Effector CD4-positive, alpha-beta T cell (primary cell): ENCODE measurements around the gene LEPROT.
A peak's percentile ranks its signal among the peaks of the same experiment; 100 is the strongest.
"Not testable (repeated sequence)": the region's sequence is repeated elsewhere in the genome, so short reads cannot be mapped to it uniquely, and the experiment has no call there.

Experiments
- DNase-seq: peaks from one replicate; pipeline ENCODE4 v3.0.0-alpha.2; 2020
- total RNA-seq: gene quantifications from one replicate; lab custom pipeline; 2026; lab: John Stamatoyannopoulos, UW

The LEPROT gene, protein sequence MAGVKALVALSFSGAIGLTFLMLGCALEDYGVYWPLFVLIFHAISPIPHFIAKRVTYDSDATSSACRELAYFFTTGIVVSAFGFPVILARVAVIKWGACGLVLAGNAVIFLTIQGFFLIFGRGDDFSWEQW
- 24.2 reads per million, percentile 51 among the genes with 10 or more reads in this experiment for total RNA-seq

- DNase-seq = no peak
Measured at GRCh38 chr1:65420590-65421350, at the start of gene LEPROT, which contains the start of gene LEPR. Gene LEPROT, plus strand, starts transcription at chr1:65420668. Its CDS starts 57 bp downstream, at chr1:65420725. Gene LEPR, plus strand, starts transcription at chr1:65420668. Its CDS starts 144,898 bp downstream, at chr1:65565566.

DNA sequence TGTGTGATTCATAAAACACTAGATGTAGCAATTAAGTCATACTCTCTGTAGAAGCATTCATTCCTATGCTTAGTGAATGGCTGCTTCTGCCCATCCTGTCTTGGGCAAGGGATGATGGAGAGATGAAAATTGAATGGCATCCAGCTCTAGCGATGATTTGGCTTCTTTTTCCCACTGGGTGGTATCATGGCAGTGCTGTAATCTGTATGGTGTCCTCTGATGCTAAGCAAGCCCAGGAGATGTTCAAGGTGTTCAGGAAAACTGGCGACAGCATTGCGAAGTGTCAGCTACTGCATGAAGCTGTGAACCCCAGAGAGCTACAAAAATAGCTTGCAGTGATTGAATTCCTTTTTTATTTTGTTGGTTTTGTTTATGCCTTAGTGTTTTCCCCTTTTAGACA lies 48.9 kb upstream of the LEPROT start:
- DNase-seq = no peak

GRCh38 chr1:65372557-65372956 lies 47.9 kb upstream of the LEPROT start:
- no peak for DNase-seq

GRCh38 chr1:65377496-65378246 lies 42.8 kb upstream of the LEPROT start:
- no peak for DNase-seq

DNA sequence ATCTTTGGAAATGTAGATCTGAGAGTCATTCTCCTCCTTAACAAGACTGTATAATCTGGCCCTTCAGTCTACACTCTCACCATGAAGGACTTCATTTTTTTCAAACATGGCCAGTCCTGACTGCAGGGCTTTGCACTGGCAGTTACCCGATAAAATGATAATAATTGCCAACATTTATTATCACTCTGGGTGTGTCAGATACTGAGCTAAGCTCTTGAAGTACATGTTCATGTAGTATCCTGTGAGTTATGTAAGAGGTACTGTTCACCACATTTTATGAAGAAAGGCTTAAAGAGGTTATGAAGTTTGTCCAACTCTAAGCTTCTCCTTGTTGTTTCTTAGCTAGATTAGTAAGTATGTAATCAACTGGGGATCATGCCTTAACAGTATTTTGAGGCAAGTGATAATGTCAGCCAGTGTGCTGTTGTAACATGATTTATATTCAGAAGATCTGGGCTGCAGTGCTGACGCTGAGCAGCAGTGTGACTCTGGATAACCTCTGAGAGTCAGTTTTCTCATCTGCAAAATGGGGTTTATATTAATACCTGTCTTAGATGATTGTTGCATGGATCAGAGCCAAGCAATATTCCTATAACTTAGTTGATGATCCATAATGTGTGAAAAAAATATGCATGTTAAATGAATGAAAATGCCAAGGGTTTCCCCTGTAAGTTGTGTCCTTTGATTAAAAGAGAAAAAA lies 42.1 kb upstream of the LEPROT start:
- no peak for DNase-seq

GRCh38 chr1:65384426-65384825 lies 36.0 kb upstream of the LEPROT start:
- not testable (repeated sequence) for DNase-seq

- no peak for DNase-seq
Measured at GRCh38 chr1:65386439-65386838, 34.0 kb upstream of the LEPROT start.

DNA sequence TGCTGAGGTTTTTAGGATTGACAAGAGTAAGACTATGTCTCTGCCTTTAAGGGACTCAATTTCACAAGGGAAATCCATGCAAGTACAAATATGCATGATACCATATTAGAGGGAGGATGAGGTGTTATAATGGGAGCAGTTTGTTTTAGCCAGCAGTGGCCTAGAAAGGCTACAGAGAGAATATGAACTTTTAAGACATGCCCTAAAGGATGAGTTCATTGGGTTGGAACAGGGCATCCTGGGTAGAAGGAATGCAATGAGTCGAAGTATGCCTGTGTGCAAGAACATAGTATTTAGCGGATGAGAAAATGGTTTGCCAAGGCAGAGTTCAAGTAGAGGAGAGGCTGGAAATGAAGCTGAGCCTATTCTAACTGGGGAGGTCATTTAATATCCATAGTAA lies 32.6 kb upstream of the LEPROT start:
- DNase-seq = no peak

DNA sequence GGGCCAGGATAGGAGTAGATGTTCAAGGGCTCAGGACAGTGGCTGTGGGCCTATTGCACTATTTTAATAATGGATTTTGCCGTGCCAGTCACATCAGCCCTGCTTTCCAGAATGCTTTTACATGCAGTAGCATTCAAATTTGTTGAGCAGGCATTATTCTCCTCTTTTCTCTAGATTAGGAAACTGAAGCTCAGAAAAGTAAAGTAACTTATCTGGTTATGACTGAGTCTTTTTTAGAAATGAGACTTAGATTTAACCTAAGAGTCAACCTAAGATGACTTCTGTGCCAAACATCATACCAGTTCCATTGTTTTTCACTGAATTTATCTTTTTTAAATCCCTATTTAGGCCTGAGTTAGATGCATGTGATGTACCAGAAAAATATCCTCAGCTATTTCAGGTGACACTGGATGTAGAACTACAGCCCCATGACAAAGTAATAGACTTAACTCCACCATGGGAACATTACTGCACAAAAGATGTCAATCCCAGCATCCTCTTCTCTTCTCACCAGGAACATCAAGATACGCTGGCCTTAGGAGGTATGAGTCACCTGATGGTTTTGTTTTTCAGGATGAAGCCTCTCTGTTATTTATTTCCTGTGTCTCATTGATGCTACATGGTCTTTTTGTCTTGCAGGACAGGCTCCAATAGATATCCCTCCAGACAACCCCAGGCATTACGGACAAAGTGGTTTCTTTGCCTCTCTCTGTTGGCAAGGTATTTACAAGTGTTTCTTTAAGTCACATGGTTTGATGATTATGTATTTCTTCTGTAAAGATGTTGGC lies 31.4 kb upstream of the LEPROT start:
- no peak for DNase-seq

DNA sequence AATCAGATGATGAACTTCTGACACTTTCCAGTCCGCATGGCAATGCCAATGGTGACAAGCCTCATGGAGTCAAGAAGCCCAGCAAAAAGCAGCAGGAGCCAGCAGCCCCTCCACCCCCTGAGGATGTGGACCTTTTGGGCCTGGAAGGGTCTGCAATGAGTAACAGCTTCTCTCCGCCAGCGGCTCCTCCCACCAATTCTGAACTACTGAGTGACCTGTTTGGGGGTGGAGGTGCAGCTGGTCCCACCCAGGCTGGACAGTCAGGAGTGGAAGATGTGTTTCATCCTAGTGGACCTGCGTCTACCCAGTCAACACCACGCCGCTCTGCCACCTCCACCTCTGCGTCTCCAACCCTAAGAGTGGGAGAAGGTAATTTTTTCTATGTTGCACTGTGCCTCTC lies 28.0 kb upstream of the LEPROT start:
- DNase-seq = no peak

DNA sequence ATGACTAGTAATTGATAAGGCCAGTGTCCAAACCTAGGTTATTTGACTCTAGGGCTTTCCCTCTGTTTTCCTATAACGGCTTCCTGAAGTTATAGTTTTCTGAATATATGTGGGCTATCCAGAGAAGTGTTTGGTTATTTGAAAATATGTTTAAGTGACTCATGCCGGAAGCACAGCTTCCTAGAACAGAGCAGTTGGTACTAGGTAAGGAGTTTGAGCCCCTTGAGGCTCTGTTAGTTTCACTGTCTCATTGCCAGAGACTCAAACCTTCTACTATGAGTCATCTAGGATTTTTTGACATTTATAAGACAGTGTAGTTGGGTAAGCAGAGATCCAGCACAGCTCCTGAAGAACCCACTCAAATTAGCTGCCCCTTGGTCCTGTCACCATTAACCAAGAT lies 27.1 kb upstream of the LEPROT start:
- DNase-seq = no peak

DNA sequence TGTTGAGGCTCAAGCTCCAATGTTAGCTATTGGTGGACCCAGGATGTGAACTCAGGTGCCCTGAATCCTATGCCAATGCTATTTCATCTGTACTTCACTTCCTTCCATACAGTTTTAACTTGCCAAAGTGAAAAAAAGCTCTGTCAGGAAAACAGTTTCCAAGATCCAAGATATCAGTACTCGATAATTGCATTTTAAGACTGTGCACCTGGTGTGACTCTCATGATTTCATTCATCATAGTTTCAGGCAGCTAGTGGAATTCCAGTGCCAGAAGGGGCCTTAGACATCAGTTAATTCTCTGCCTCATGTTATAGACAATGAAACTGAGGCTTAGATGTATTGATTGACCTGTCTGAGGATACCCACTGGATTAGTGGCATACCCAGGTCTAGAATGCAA lies 26.5 kb upstream of the LEPROT start:
- DNase-seq = no peak

GRCh38 chr1:65395887-65396612 lies 24.4 kb upstream of the LEPROT start:
- DNase-seq = no peak

DNA sequence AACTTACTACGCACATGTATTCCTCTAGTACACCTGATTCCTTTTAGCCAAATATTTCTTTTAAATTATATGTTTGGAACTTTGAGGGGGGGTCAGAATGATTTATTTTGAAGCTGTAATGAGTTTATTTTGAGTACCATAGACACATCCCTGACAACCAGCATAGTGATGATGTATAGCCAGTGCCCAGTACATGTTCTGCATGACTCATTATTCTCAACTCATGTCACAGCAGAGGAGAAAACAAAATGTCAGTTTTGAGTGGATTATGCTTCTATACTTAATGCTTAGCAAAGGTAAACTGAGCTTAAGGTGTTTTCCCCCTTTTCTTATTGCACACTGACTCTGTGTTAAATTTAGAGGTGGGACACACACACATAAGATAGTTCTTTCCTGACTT lies 22.4 kb upstream of the LEPROT start:
- no peak for DNase-seq

DNA sequence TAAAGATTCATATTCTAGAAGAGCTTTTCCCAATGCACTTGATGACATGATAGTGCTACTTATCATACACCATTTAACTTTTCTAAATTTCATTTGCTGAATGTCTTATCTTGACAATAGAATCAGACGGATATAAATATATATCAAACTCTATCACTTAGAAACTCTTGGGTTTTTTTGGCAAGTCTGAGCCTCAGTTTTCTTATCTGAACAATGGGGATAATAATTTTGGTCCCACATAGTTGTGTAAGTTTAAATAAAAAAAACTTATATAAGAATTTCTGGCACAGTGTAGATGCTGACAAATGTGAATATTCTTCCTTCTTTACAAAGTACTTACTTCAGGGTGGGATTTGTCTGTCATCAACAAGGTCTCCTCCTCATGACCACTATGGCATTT lies 21.5 kb upstream of the LEPROT start:
- DNase-seq = no peak

GRCh38 chr1:65401612-65402011 lies 18.9 kb upstream of the LEPROT start:
- no peak for DNase-seq

- no peak for DNase-seq
Measured at GRCh38 chr1:65404941-65405340, 15.5 kb upstream of the LEPROT start.

DNA sequence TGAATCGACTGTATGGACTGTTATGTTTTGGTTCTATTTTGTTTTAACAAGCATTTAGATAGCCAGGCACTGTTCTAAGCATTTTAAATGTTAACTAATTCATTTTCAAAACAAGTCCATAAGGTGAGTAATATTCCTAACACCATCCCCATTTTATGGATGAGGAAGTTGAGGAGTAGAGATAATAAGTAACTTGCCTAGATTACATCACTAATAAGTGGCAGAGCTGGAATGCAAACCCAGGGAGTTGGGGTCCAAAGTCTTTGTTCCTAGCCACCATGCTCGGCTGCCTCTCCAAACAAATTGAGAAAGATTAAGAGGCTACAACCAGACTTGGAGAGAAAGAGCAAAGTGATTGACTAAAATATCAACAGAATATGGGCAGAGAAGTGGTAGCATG lies 12.6 kb upstream of the LEPROT start:
- no peak for DNase-seq

GRCh38 chr1:65409314-65409713 lies 11.2 kb upstream of the LEPROT start:
- no peak for DNase-seq

GRCh38 chr1:65409816-65410326 lies 10.6 kb upstream of the LEPROT start:
- DNase-seq = no peak

DNA sequence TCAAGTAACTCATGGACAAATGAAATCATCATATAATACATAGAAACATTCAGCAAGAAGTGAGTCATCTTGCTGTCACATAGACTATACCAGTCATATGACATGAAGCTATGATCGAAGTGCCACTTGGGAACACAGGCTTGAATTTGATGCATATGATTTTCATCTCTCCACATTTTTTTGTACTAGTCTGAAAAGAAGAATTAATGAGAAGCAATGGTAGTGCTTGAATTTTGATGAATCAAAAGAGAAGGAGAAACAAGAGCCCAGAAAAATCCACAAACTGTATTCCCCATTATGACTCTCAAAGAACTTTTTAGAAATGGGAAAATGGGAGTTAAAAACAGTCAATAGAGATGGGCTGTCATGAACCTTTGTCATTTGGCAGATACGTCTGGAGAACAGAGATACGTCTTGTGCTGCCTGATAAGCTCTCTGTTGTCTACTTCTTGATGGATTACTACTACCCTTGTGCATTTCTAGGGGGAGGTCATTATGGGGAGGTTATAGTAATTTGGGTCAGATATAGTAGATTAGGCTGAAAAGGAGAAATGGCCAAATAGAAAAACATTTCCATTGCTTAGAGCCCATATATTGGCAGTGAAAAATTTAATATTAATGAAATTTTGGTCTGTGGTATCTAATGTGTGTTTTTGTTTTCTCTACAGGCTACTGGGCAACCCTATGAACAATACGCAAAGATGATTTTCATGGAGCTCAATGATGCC lies 8.0 kb upstream of the LEPROT start:
- no peak for DNase-seq
